Erythroblast (primary cell): ENCODE results near the gene ENOX1.

Source experiments
- GATA1 ChIP-seq: IDR thresholded peaks from 2 replicates; pipeline ENCODE4 v1.6.1; 2011; ENCODE audit warnings: low read depth, mild to moderate bottlenecking, control low read depth, low read length, moderate library complexity
- POLR2A ChIP-seq: IDR thresholded peaks from 2 replicates; pipeline ENCODE4 v1.6.1; 2011; ENCODE audit warnings: mild to moderate bottlenecking, low read length

GRCh38 chr13:43301346-43301969 lies 485.3 kb downstream of the ENOX1 start:
- TF ChIP-seq POLR2A (no peak), GATA1 (no peak)
